ENCODE results near the gene ADARB1. TPM values are rescaled to one million over a fixed set of nuclear protein-coding genes. Genes with fewer than 3 reads are reported as not detected.

Gene ADARB1
- total RNA-seq, 1 experiment from 2014 or later, result 14.6 TPM

- ATAC-seq, result no peak
- ChIA-PET CTCF (interaction anchor here (1.0 to 1.3 kb wide), 3 partner anchors 11 to 167 kb away, joined by 3 to 7 read pairs (median 6); no protein-coding TSS in a partner anchor), POLR2A (no interaction called here)
These were observed 42.9 kb downstream of the ADARB1 start for GRCh38 chr21:45117314-45117713.

More at GRCh38 chr21:45117314-45117713, 42.9 kb downstream of the ADARB1 start:
- no peak for DNase-seq (ENCODE audit: low spot score)
- no peaks in the 10 kb centered on the region for H3K9me3 Mint-ChIP-seq
- H3K36me3 Mint-ChIP-seq, result no peaks in the 10 kb centered on the region
- H3K27me3 Mint-ChIP-seq (ENCODE audit: low read depth), result no peaks in the 10 kb centered on the region
- H3K4me1 Mint-ChIP-seq, result peaks cover 2% of the 10 kb centered on the region; the same call in 1 of the 2 replicates
- H3K4me3 Mint-ChIP-seq, result no peak overlapping the region
- no peak overlapping the region for H3K27ac Mint-ChIP-seq
- TF ChIP-seq ETV6 (CRISPR knock-in tag; IDR thresholded peaks at IDR 0.05), result no peak
- no peak for TF ChIP-seq SMAD3 (CRISPR knock-in tag; IDR thresholded peaks at IDR 0.05; ENCODE audit: borderline replicate concordance)
- TF ChIP-seq PRRX2 (CRISPR knock-in tag; IDR thresholded peaks at IDR 0.05), result no peak
- no peak for TF ChIP-seq IRF1 (CRISPR knock-in tag; IDR thresholded peaks at IDR 0.05)
- no peak for TF ChIP-seq ZNF121 (CRISPR knock-in tag; IDR thresholded peaks at IDR 0.05)
- TF ChIP-seq PRDM15 (CRISPR knock-in tag; IDR thresholded peaks at IDR 0.05), result no peak
- no peak for TF ChIP-seq E2F1 (CRISPR knock-in tag; IDR thresholded peaks at IDR 0.05)
- no peak for TF ChIP-seq NFE2L1 (CRISPR knock-in tag; IDR thresholded peaks at IDR 0.05)
- TF ChIP-seq ELF4 (CRISPR knock-in tag; IDR thresholded peaks at IDR 0.05; ENCODE audit: low read depth), result no peak
- no peak for TF ChIP-seq HMGXB4 (CRISPR knock-in tag; IDR thresholded peaks at IDR 0.05)
- TF ChIP-seq NR1H2 (CRISPR knock-in tag; IDR thresholded peaks at IDR 0.05), result no peak
- no peak for TF ChIP-seq ZNF416 (CRISPR knock-in tag; IDR thresholded peaks at IDR 0.05)
- TF ChIP-seq GABPB1 (CRISPR knock-in tag; IDR thresholded peaks at IDR 0.05), result no peak
- no peak for TF ChIP-seq EMX1 (CRISPR knock-in tag; IDR thresholded peaks at IDR 0.05)
- TF ChIP-seq MLX (CRISPR knock-in tag; IDR thresholded peaks at IDR 0.05), result no peak
- TF ChIP-seq SP1 (CRISPR knock-in tag; conservative IDR thresholded peaks at IDR 0.05), result no peak

All from WTC11 (cell line).